ENCODE results near the gene FBXO24. TPM values are rescaled to one million over a fixed set of nuclear protein-coding genes. Genes with fewer than 3 reads are reported as not detected.

FBXO24 gene
- total and polyA plus RNA-seq, 2 of the 8 experiments (the other 6 are each of a cell fraction or from before 2014, with no cell fraction given) = 0.35 to 0.57 TPM

DNA sequence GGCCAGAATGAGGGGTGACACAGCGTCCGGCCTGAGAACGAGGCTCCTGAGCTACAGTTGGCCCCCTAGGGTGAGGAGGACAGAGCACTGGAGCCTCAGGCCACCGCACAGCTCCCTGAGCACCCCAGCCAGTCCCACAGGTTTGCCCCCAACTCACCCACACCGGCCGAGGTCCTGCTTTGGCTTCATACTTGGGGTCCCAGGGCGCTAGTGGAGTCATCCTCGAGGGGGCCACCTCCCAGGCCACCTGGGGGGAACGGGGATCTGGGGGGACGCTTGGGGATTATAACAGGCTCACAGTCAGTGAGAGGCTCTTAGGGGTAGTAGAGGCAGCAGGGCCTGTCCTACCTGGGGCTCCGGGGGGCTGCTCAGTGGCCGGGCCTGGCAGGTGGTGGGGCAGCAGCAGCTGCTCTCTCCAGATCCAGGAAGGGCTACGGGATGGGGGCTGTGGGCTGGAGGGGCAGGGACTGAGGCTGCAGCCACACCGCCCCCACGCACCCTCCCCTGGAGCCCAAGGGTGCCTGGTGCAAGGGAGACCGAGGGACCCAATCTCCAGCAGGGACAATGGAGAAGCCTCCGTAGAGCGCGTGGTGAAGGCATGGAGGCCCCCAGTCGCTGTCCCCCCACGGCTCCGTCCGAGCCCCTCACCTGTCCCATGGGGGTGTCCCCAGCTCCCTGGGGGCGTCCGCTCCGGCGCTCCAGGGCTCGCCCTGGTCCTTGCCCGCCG is 13.0 kb upstream of the FBXO24 start:
- Histone ChIP-seq H3K4me2 (ENCODE audit: insufficient read depth in 1 of 2, low read depth in 2 of 2, low read length in 2 of 2) (no peak overlapping the region), H3K4me3 (ENCODE audit: extremely low read depth in 1 of 4, insufficient read depth in 2 of 4, low read depth in 3 of 4, low read length in 4 of 4) (no peak overlapping the region), H2AK5ac (ENCODE audit: low read depth, low read length) (0 out of 2 replicates have a peak overlapping the region, but pooled peaks have one; percentile 39), H3K18ac (ENCODE audit: extremely low read depth, low read length) (peak overlapping the region; percentile 48; the same call in 1 of the 2 replicates), H3K4me1 (replicated peaks in 1 of 4; ENCODE audit: control insufficient read depth in 3 of 4, insufficient read depth in 4 of 4, low read length in 3 of 4) (peaks cover 0 to 33% (median 22%) of the 10 kb centered on the region in 4 experiments; a peak in 6 of 7 replicates), H2AFZ (ENCODE audit: low read length) (no peak overlapping the region), H3K27ac (ENCODE audit: low read depth, low read length) (no peak overlapping the region; the same call in 1 of the 2 replicates), H3K23ac (ENCODE audit: insufficient read length) (no peak overlapping the region), H4K91ac (replicated peaks; ENCODE audit: insufficient read length, low read length) (no peak overlapping the region), H2BK12ac (ENCODE audit: low read depth, low read length) (no peak overlapping the region), H3K4ac (replicated peaks; ENCODE audit: insufficient read length, low read depth, low read length) (peak overlapping the region; percentile 91), H3K79me2 (ENCODE audit: control insufficient read depth in 1 of 2, insufficient read depth in 2 of 2, low read length in 2 of 2) (no peaks in the 10 kb centered on the region), H2BK5ac (ENCODE audit: low read depth, low read length) (no peak overlapping the region), H3K79me1 (ENCODE audit: low read depth, low read length) (peaks cover 4% of the 10 kb centered on the region; the same call in 1 of the 2 replicates), H3K36me3 (ENCODE audit: control insufficient read depth in 2 of 4, insufficient read depth in 4 of 4, low read length in 3 of 4) (peaks cover 0 to 24% (median 13%) of the 10 kb centered on the region in 4 experiments; a peak in 5 of 8 replicates), H3K14ac (ENCODE audit: insufficient read length) (no peak overlapping the region), H3K27me3 (replicated peaks in 1 of 4; ENCODE audit: control insufficient read depth in 3 of 4, extremely low read depth in 1 of 4, insufficient read depth in 3 of 4, low read length in 3 of 4) (peaks cover 0 to 4% (median under 1%) of the 10 kb centered on the region in 4 experiments; a peak in 1 of 7 replicates), H3K9ac (replicated peaks in 1 of 4; ENCODE audit: extremely low read depth in 1 of 4, low read depth in 3 of 4, low read length in 3 of 4) (no peak overlapping the region), H4K5ac (ENCODE audit: insufficient read length, low read depth, low read length) (no peak overlapping the region), H4K8ac (ENCODE audit: extremely low read depth, insufficient read depth, low read length) (peak overlapping the region; percentile 35; the same call in 1 of the 2 replicates), H2BK120ac (replicated peaks; ENCODE audit: low read depth, low read length) (no peak overlapping the region), H3K56ac (replicated peaks; ENCODE audit: insufficient read length, low read depth, low read length) (no peak overlapping the region), H2BK15ac (ENCODE audit: low read length) (peak overlapping the region; percentile 72; the same call in 1 of the 2 replicates), H2BK20ac (ENCODE audit: low read length) (peak overlapping the region; percentile 72; the same call in 1 of the 2 replicates), H3K23me2 (ENCODE audit: low read depth, low read length) (peaks cover 8% of the 10 kb centered on the region; the same call in 1 of the 2 replicates), H3K9me3 (ENCODE audit: insufficient read depth in 2 of 2, low read depth in 1 of 2, low read length in 1 of 2) (no peaks in the 10 kb centered on the region), H4K20me1 (replicated peaks in 1 of 2; ENCODE audit: control insufficient read depth in 1 of 2, insufficient read depth in 2 of 2, low read length in 2 of 2) (peaks cover 0 to 8% of the 10 kb centered on the region in 2 experiments)
- CTCF ChIA-PET (ENCODE audit: partially characterized antibody) = interaction anchor here (0.5 to 4.8 kb wide), 11 partner anchors 11 to 104 kb away, joined by 3 to 53 read pairs (median 3); partner anchors contain the start of genes FBXO24 and LRCH4
- no peak for FAIRE-seq
- TF ChIP-seq SIX5 (IDR thresholded peaks at IDR 0.05; ENCODE audit: low read depth, low read length) (no peak), JUND (IDR thresholded peaks at IDR 0.05; ENCODE audit: low read length) (no peak), GABPA (IDR thresholded peaks at IDR 0.05; ENCODE audit: borderline replicate concordance, insufficient read depth, low read length) (no peak)
- POLR2A ChIA-PET (ENCODE audit: partially characterized antibody) = interaction anchor here (0.8 to 4.8 kb wide), 8 partner anchors 9 to 228 kb away, joined by 3 to 83 read pairs (median 4); partner anchors contain the start of genes FBXO24, LRCH4, MEPCE and PCOLCE
- WGBS, 2 experiments (ENCODE audit: extremely low coverage in 1 of 2, insufficient coverage in 1 of 2, insufficient read length in 1 of 2, insufficient replicate concordance in 2 of 2, low coverage in 1 of 2, low lambda C conversion rate in 2 of 2, missing lambda C conversion rate in 1 of 2) = 93% methylated on average over 11 of the region's 30 CpGs; no CpG with 5 or more reads in 1 of the 2 experiments
- DNase-seq (ENCODE audit: low read depth in 1 of 2, low spot score in 2 of 2) = no peak

All from H1 (cell line).